Esophagus (tissue), 2 donors: ENCODE results near the gene CMKLR1. TPM values are rescaled to one million over a fixed set of nuclear protein-coding genes. Genes with fewer than 3 reads are reported as not detected.

ENCODE experiments used
- H3K27ac ChIP-seq, 2 donors: one replicate each; pipeline ENCODE4 v1.5.1; 2013; ENCODE audit warnings: low read depth in 2 of 2, mild to moderate bottlenecking in 2 of 2, inconsistent platforms in 1 of 2, low read length in 1 of 2, moderate library complexity in 1 of 2
- H3K27me3 ChIP-seq, 2 donors: one replicate each; pipeline ENCODE4 v1.6.1; 2013; ENCODE audit warnings: low read length in 2 of 2, control low read depth in 1 of 2, mild to moderate bottlenecking in 1 of 2; ENCODE audit not compliant: insufficient read depth in 2 of 2, control insufficient read depth in 1 of 2
- H3K36me3 ChIP-seq, 2 donors: one replicate each; pipeline ENCODE4 v1.6.1; 2013; ENCODE audit warnings: low read length in 1 of 2; ENCODE audit not compliant: control insufficient read depth in 2 of 2, insufficient read depth in 2 of 2
- H3K4me1 ChIP-seq, 2 donors: one replicate each; pipeline ENCODE4 v1.6.1; 2013; ENCODE audit warnings: low read length in 1 of 2; ENCODE audit not compliant: control insufficient read depth in 2 of 2, insufficient read depth in 2 of 2
- H3K4me3 ChIP-seq, 2 donors: one replicate each; pipeline ENCODE4 v1.5.1; 2013; ENCODE audit warnings: low read length in 2 of 2, mild to moderate bottlenecking in 2 of 2, low read depth in 1 of 2, moderate library complexity in 1 of 2
- H3K9me3 ChIP-seq, 2 donors: one replicate each; pipeline ENCODE4 v1.6.1; 2013; ENCODE audit warnings: mild to moderate bottlenecking in 2 of 2, low read depth in 1 of 2, low read length in 1 of 2, moderate library complexity in 1 of 2; ENCODE audit not compliant: control insufficient read depth in 2 of 2, insufficient read depth in 1 of 2
- WGBS, 2 donors: extraction: QIAGEN DNeasy Blood & Tissue Kit; methylation state at CpG; one replicate each; pipeline ENCODE4 v1.1.7; 2013; 5-methylcytosine and 5-hydroxymethylcytosine counted together
- polyA plus RNA-seq, 2 donors: library from polyadenylated mRNA; stranded (reverse); fragments of 200-250 nt; gene quantifications; one replicate each; pipeline ENCODE4 v1.2.3, GENCODE V29; 2013
- donor health status: healthy with polysubstance abuse.
- donor health status: Bipolar disorder and iron deficiency.

Gene CMKLR1
- polyA plus RNA-seq, 2 donors: 0.24 to 0.45 TPM

GRCh38 chr12:108296945-108297344 lies 42.2 kb downstream of the CMKLR1 start:
- Histone ChIP-seq H3K4me1 (peaks cover 2 to 3% of the 10 kb centered on the region in 2 donors), H3K4me3 (no peak overlapping the region), H3K27me3 (no peaks in the 10 kb centered on the region), H3K9me3 (no peaks in the 10 kb centered on the region), H3K27ac (no peak overlapping the region), H3K36me3 (no peaks in the 10 kb centered on the region)
- 39 to 50% methylated on average over 3 of the region's 3 CpGs for WGBS, 2 donors

GRCh38 chr12:108295641-108296040 lies 43.5 kb downstream of the CMKLR1 start:
- no peak overlapping the region for H3K4me3 ChIP-seq
- H3K27me3 ChIP-seq: no peaks in the 10 kb centered on the region
- H3K36me3 ChIP-seq: no peaks in the 10 kb centered on the region
- no peaks in the 10 kb centered on the region for H3K9me3 ChIP-seq
- H3K27ac ChIP-seq: no peak overlapping the region
- 50 to 66% methylated on average over 8 of the region's 8 CpGs for WGBS, 2 donors
- H3K4me1 ChIP-seq: peaks cover 2 to 3% of the 10 kb centered on the region in 2 donors

GRCh38 chr12:108289350-108290161 lies 49.6 kb downstream of the CMKLR1 start:
- Histone ChIP-seq H3K27me3 (no peaks in the 10 kb centered on the region), H3K4me3 (no peak overlapping the region), H3K36me3 (no peaks in the 10 kb centered on the region), H3K9me3 (no peaks in the 10 kb centered on the region), H3K27ac (peak overlapping the region in 1 of 2 donors; percentile 29), H3K4me1 (no peaks in the 10 kb centered on the region)
- WGBS, 2 donors: 40 to 54% methylated on average over 11 of the region's 11 CpGs

GRCh38 chr12:108287227-108287626 lies 51.9 kb downstream of the CMKLR1 start:
- no peak overlapping the region for H3K27ac ChIP-seq
- 89 to 94% methylated on average over 3 of the region's 3 CpGs for WGBS, 2 donors

GRCh38 chr12:108285016-108285415 lies 54.1 kb downstream of the CMKLR1 start:
- 40 to 51% methylated on average over 2 of the region's 2 CpGs for WGBS, 2 donors
- no peaks in the 10 kb centered on the region for H3K36me3 ChIP-seq
- no peaks in the 10 kb centered on the region for H3K9me3 ChIP-seq
- no peak overlapping the region for H3K27ac ChIP-seq
- H3K4me3 ChIP-seq: no peak overlapping the region
- H3K4me1 ChIP-seq: no peaks in the 10 kb centered on the region
- no peaks in the 10 kb centered on the region for H3K27me3 ChIP-seq

More at GRCh38 chr12:108287227-108287626, 51.9 kb downstream of the CMKLR1 start:
- H3K36me3 ChIP-seq: no peaks in the 10 kb centered on the region
- no peaks in the 10 kb centered on the region for H3K4me1 ChIP-seq
- no peaks in the 10 kb centered on the region for H3K27me3 ChIP-seq
- H3K4me3 ChIP-seq: no peak overlapping the region
- H3K9me3 ChIP-seq: no peaks in the 10 kb centered on the region

- H3K4me3 ChIP-seq: no peak overlapping the region
- no peaks in the 10 kb centered on the region for H3K9me3 ChIP-seq
- WGBS, 2 donors: 51 to 55% methylated on average over 7 of the region's 7 CpGs
- no peaks in the 10 kb centered on the region for H3K4me1 ChIP-seq
- H3K27ac ChIP-seq: no peak overlapping the region
- H3K36me3 ChIP-seq: no peaks in the 10 kb centered on the region
- H3K27me3 ChIP-seq: no peaks in the 10 kb centered on the region
These were observed 54.9 kb downstream of the CMKLR1 start for GRCh38 chr12:108284163-108284562.

- H3K4me3 ChIP-seq: no peak overlapping the region
- no peaks in the 10 kb centered on the region for H3K27me3 ChIP-seq
- no peaks in the 10 kb centered on the region for H3K36me3 ChIP-seq
- H3K27ac ChIP-seq: no peak overlapping the region
- H3K4me1 ChIP-seq: no peaks in the 10 kb centered on the region
- H3K9me3 ChIP-seq: no peaks in the 10 kb centered on the region
- WGBS, 2 donors: 53 to 57% methylated on average over 3 of the region's 3 CpGs
These were observed 56.4 kb downstream of the CMKLR1 start for GRCh38 chr12:108282676-108283075.

GRCh38 chr12:108282160-108282559 lies 57.0 kb downstream of the CMKLR1 start:
- Histone ChIP-seq H3K4me3 (no peak overlapping the region), H3K4me1 (no peaks in the 10 kb centered on the region), H3K27me3 (no peaks in the 10 kb centered on the region), H3K36me3 (no peaks in the 10 kb centered on the region), H3K9me3 (no peaks in the 10 kb centered on the region), H3K27ac (no peak overlapping the region)
- WGBS, 2 donors: 19% methylated on average over 2 of the region's 2 CpGs

- Histone ChIP-seq H3K27ac (no peak overlapping the region), H3K4me1 (no peaks in the 10 kb centered on the region), H3K27me3 (no peaks in the 10 kb centered on the region), H3K4me3 (no peak overlapping the region), H3K9me3 (peaks cover 0 to 4% of the 10 kb centered on the region in 2 donors), H3K36me3 (no peaks in the 10 kb centered on the region)
These were observed 61.5 kb downstream of the CMKLR1 start for GRCh38 chr12:108277613-108278012.

GRCh38 chr12:108273217-108273616 lies 65.9 kb downstream of the CMKLR1 start:
- Histone ChIP-seq H3K27ac (no peak overlapping the region), H3K4me3 (no peak overlapping the region), H3K9me3 (peaks cover 0 to 4% of the 10 kb centered on the region in 2 donors), H3K27me3 (no peaks in the 10 kb centered on the region), H3K4me1 (no peaks in the 10 kb centered on the region), H3K36me3 (no peaks in the 10 kb centered on the region)
- WGBS, 2 donors: 35 to 41% methylated on average over 2 of the region's 2 CpGs
